NCI-H1436 treated with DMSO at 0.1 percent for 48 hours (cell line): ENCODE data around the gene SMIM38.

Experiments used
- DNase-seq: peaks from one replicate; lab custom pipeline; 2025; lab: John Stamatoyannopoulos, UW

SMIM38 gene

GRCh38 chr11:69183613-69184012 lies 27.9 kb downstream of the SMIM38 start:
- DNase-seq, result no peak

- DNase-seq, result no peak
Measured at GRCh38 chr11:69186316-69187260, 30.9 kb downstream of the SMIM38 start.

GRCh38 chr11:69187540-69188065 lies 31.9 kb downstream of the SMIM38 start:
- no peak for DNase-seq

GRCh38 chr11:69189059-69189458 lies 33.3 kb downstream of the SMIM38 start:
- DNase-seq, result no peak

GRCh38 chr11:69190796-69191536 lies 35.2 kb downstream of the SMIM38 start:
- DNase-seq, result no peak

GRCh38 chr11:69192301-69192721 lies 36.6 kb downstream of the SMIM38 start:
- DNase-seq, result no peak

GRCh38 chr11:69193151-69193550 lies 37.4 kb downstream of the SMIM38 start:
- DNase-seq, result no peak

GRCh38 chr11:69193629-69194028 lies 37.9 kb downstream of the SMIM38 start:
- no peak for DNase-seq

- no peak for DNase-seq
Measured at GRCh38 chr11:69194396-69194795, 38.7 kb downstream of the SMIM38 start.

- no peak for DNase-seq
Measured at GRCh38 chr11:69194956-69195355, 39.2 kb downstream of the SMIM38 start.

GRCh38 chr11:69195824-69196782 lies 40.4 kb downstream of the SMIM38 start:
- DNase-seq, result no peak

GRCh38 chr11:69196783-69197169 lies 41.0 kb downstream of the SMIM38 start:
- DNase-seq, result no peak

GRCh38 chr11:69198891-69199582 lies 43.3 kb downstream of the SMIM38 start:
- DNase-seq, result no peak

- DNase-seq, result no peak
Measured at GRCh38 chr11:69199583-69200315, 44.0 kb downstream of the SMIM38 start.

GRCh38 chr11:69200331-69201065 lies 44.8 kb downstream of the SMIM38 start:
- no peak for DNase-seq

- no peak for DNase-seq
Measured at GRCh38 chr11:69201066-69201365, 45.3 kb downstream of the SMIM38 start.

- no peak for DNase-seq
Measured at GRCh38 chr11:69201764-69202370, 46.1 kb downstream of the SMIM38 start.

GRCh38 chr11:69202511-69203221 lies 46.9 kb downstream of the SMIM38 start:
- no peak for DNase-seq

- no peak for DNase-seq
Measured at GRCh38 chr11:69203381-69203780, 47.6 kb downstream of the SMIM38 start.
